Neural progenitor cell (in vitro differentiated cells): Measurements from ENCODE around the gene EID3. TPM values are rescaled to one million over a fixed set of nuclear protein-coding genes. Genes with fewer than 3 reads are reported as not detected.

ENCODE experiments used
- DNase-seq: peaks from one replicate; pipeline ENCODE4 v3.0.0-alpha.2; 2016; ENCODE audit warnings: low spot score
- H2AFZ ChIP-seq: fragments of 200-600 bp; sonication (generic); replicated peaks from 2 replicates; pipeline ENCODE4 v1.6.1; 2016; ENCODE audit warnings: antibody characterized with exemption
- H3F3A ChIP-seq: fragments of 200-600 bp; sonication (generic); 2 replicates; pipeline ENCODE4 v1.6.1; 2016; ENCODE audit warnings: antibody characterized with exemption, low read depth
- H3K27ac ChIP-seq: fragments of 200-600 bp; sonication (generic); 2 replicates; pipeline ENCODE4 v1.5.1; 2016; ENCODE audit warnings: mild to moderate bottlenecking
- H3K27me3 ChIP-seq: fragments of 200-600 bp; sonication (generic); 2 replicates; pipeline ENCODE4 v1.6.1; 2016; ENCODE audit warnings: mild to moderate bottlenecking, moderate library complexity
- H3K36me3 ChIP-seq: fragments of 200-600 bp; sonication (generic); 2 replicates; pipeline ENCODE4 v1.5.1; 2016
- H3K4me1 ChIP-seq: fragments of 200-600 bp; sonication (generic); 2 replicates; pipeline ENCODE4 v1.6.1; 2016; ENCODE audit warnings: mixed run types
- H3K4me2 ChIP-seq: fragments of 200-600 bp; sonication (generic); 2 replicates; pipeline ENCODE4 v1.6.1; 2016
- H3K4me3 ChIP-seq: fragments of 200-600 bp; sonication (generic); 2 replicates; pipeline ENCODE4 v1.5.1; 2016
- H3K79me2 ChIP-seq: fragments of 200-600 bp; sonication (generic); 2 replicates; pipeline ENCODE4 v1.6.1; 2016; ENCODE audit warnings: low read depth
- H3K9ac ChIP-seq: fragments of 200-600 bp; sonication (generic); 2 replicates; pipeline ENCODE4 v1.6.1; 2016
- H3K9me3 ChIP-seq: fragments of 200-600 bp; sonication (generic); 2 replicates; pipeline ENCODE4 v1.5.1; 2016; ENCODE audit warnings: low read depth
- H4K20me1 ChIP-seq: fragments of 200-600 bp; sonication (generic); 2 replicates; pipeline ENCODE4 v1.6.1; 2016; ENCODE audit warnings: low read depth
- H3K27ac Mint-ChIP-seq: 3 replicates; pipeline ENCODE4 v1.8.0; 2021; ENCODE audit warnings: mixed read lengths
- H3K27me3 Mint-ChIP-seq: 2 replicates; pipeline ENCODE4 v1.8.0; 2022; ENCODE audit warnings: low read depth, mild to moderate bottlenecking, inconsistent platforms, moderate library complexity, mixed read lengths; ENCODE audit not compliant: insufficient read depth
- H3K36me3 Mint-ChIP-seq: 3 replicates; pipeline ENCODE4 v1.8.0; 2021; ENCODE audit warnings: mixed read lengths
- H3K4me1 Mint-ChIP-seq: 3 replicates; pipeline ENCODE4 v1.8.0; 2021; ENCODE audit warnings: mixed read lengths
- H3K4me3 Mint-ChIP-seq: 3 replicates; pipeline ENCODE4 v1.8.0; 2021; ENCODE audit warnings: mild to moderate bottlenecking, moderate library complexity, mixed read lengths
- H3K9me3 Mint-ChIP-seq: 3 replicates; pipeline ENCODE4 v1.8.0; 2020; ENCODE audit warnings: mixed read lengths
- EZH2 ChIP-seq: fragments of 200-600 bp; sonication (generic); IDR thresholded peaks from 2 replicates; pipeline ENCODE4 v1.6.1; 2017; ENCODE audit warnings: antibody characterized with exemption, mild to moderate bottlenecking, moderate library complexity
- EZH2phosphoT487 ChIP-seq: fragments of 200-600 bp; sonication (generic); IDR thresholded peaks from 2 replicates; pipeline ENCODE4 v1.6.1; 2017; ENCODE audit warnings: antibody characterized with exemption
- total RNA-seq: library from RNA; depleted of rRNA; stranded (reverse); fragments of >200 nt; gene quantifications from 2 replicates; pipeline ENCODE4 v1.2.3, GENCODE V29; 2015; ENCODE audit warnings: low replicate concordance
- TF ChIP-seq, protein P1 (sequence below): fragments of 200-600 bp; sonication (generic); IDR thresholded peaks from 2 replicates; pipeline ENCODE4 v1.5.1; 2017; ENCODE audit warnings: antibody characterized with exemption, mild to moderate bottlenecking

EID3 gene
- total RNA-seq, result 4.3 and 8.0 TPM in 2 replicates

DNA sequence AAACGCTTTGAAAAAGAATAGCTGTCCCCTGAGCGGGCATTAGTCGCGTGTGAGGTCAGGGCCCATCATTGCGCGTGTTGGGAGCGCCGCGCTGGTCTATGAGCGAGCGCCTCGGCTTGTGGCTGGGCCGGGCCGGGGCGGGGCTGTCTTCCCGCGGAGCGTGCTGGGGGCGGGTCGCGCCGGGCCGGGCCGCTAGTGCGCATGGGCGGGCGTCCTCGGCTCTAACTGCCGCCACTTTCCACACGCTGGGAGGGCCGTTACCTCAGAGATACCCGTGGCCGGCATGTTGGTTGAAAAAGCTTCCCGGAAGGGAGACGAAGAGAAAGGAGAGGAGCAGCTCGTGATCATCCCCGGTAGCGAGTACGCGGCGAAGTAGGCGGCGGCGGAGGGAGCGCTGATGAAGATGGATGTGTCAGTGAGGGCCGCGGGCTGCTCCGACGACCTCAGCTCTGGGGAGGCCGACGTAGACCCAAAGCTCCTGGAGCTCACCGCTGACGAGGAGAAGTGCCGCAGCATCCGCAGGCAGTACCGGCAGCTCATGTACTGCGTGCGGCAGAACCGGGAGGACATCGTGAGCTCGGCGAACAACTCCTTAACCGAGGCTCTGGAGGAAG, at the start of gene EID3:
EID3 (plus strand) TSS at position 202 of the 614 bp plus-strand sequence; CDS start at position 398, 196 bp downstream.
- no peaks in the 10 kb centered on the region for H3K27me3 Mint-ChIP-seq
- H3K4me1 Mint-ChIP-seq, result peaks cover 5% of the 10 kb centered on the region
- H3K4me3 Mint-ChIP-seq, result no peak within 1 kb of the TSS
- H3K4me2 ChIP-seq, result peak within 1 kb of the TSS; percentile 67
- H3K27ac ChIP-seq, result no peak within 1 kb of the TSS
- H3K4me3 ChIP-seq, result peak within 1 kb of the TSS; percentile 33
- H2AFZ ChIP-seq, result peak within 1 kb of the TSS; percentile 47
- H4K20me1 ChIP-seq, result peaks cover 47% of the 10 kb centered on the region
- H3K27me3 ChIP-seq, result no peaks in the 10 kb centered on the region
- H3F3A ChIP-seq, result peaks cover 20% of the 10 kb centered on the region
- peaks cover 94% of the 10 kb centered on the region for H3K79me2 ChIP-seq
- H3K36me3 ChIP-seq, result no peaks in the 10 kb centered on the region
- no peaks in the 10 kb centered on the region for H3K9me3 ChIP-seq
- peaks cover 55% of the 10 kb centered on the region for H3K36me3 Mint-ChIP-seq
- peaks cover 8% of the 10 kb centered on the region for H3K9me3 Mint-ChIP-seq
- H3K9ac ChIP-seq, result no peak within 1 kb of the TSS
- peaks cover 13% of the 10 kb centered on the region for H3K4me1 ChIP-seq
- DNase-seq, result peak; percentile 84
- TF ChIP-seq, protein P1, sequence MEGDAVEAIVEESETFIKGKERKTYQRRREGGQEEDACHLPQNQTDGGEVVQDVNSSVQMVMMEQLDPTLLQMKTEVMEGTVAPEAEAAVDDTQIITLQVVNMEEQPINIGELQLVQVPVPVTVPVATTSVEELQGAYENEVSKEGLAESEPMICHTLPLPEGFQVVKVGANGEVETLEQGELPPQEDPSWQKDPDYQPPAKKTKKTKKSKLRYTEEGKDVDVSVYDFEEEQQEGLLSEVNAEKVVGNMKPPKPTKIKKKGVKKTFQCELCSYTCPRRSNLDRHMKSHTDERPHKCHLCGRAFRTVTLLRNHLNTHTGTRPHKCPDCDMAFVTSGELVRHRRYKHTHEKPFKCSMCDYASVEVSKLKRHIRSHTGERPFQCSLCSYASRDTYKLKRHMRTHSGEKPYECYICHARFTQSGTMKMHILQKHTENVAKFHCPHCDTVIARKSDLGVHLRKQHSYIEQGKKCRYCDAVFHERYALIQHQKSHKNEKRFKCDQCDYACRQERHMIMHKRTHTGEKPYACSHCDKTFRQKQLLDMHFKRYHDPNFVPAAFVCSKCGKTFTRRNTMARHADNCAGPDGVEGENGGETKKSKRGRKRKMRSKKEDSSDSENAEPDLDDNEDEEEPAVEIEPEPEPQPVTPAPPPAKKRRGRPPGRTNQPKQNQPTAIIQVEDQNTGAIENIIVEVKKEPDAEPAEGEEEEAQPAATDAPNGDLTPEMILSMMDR, result no peak
- no peak for TF ChIP-seq EZH2phosphoT487
- TF ChIP-seq EZH2, result no peak
- H3K27ac Mint-ChIP-seq, result no peak within 1 kb of the TSS

GRCh38 chr12:104257913-104258472, 45.5 kb upstream of the EID3 start:
- Histone ChIP-seq H4K20me1 (no peaks in the 10 kb centered on the region), H3K27me3 (no peaks in the 10 kb centered on the region), H3K4me2 (no peak overlapping the region), H3F3A (no peaks in the 10 kb centered on the region), H3K4me1 (no peaks in the 10 kb centered on the region), H3K79me2 (no peaks in the 10 kb centered on the region), H3K4me3 (no peak overlapping the region), H3K9me3 (no peaks in the 10 kb centered on the region), H3K27ac (no peak overlapping the region), H2AFZ (no peak overlapping the region), H3K36me3 (no peaks in the 10 kb centered on the region), H3K9ac (no peak overlapping the region)
- DNase-seq, result no peak
- Mint-ChIP-seq H3K36me3 (no peaks in the 10 kb centered on the region), H3K27ac (no peak overlapping the region), H3K4me1 (no peaks in the 10 kb centered on the region), H3K4me3 (no peak overlapping the region), H3K9me3 (no peaks in the 10 kb centered on the region), H3K27me3 (peaks cover 3% of the 10 kb centered on the region)
- TF ChIP-seq, protein P1, result no peak
- no peak for TF ChIP-seq EZH2
- TF ChIP-seq EZH2phosphoT487, result no peak

DNA sequence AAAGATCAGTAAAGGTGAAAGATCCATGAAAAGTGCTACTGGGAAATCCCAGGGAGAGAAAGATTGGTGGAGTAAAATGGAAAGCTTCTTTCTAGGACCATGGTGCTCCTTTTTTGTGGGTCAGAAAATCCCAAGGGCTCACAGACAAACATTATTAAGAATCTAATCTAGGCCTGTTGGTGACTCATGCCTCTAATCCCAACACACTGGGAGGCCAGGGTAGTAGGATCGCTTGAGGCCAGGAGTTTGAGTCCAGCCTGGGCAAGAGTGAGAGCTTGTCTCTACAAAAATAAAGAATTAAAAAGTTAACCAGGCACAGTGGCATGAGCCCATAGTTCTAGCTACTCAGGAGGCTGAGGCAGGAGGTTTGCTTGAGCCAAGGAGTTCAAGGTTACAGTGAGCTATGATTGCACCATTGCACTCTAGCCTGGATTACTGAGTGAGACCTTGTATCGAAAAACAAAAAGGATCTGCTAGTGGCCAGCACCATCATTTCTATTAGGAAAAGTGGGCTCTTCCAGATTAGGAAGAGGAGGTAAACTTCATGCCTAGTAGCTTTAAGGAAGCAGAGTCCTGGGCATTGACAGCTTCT, 45.0 kb upstream of the EID3 start:
- H3K4me1 Mint-ChIP-seq, result no peaks in the 10 kb centered on the region
- no peaks in the 10 kb centered on the region for H3K36me3 ChIP-seq
- no peak overlapping the region for H3K4me3 Mint-ChIP-seq
- no peak overlapping the region for H2AFZ ChIP-seq
- no peak overlapping the region for H3K27ac Mint-ChIP-seq
- no peaks in the 10 kb centered on the region for H3K27me3 ChIP-seq
- peaks cover 3% of the 10 kb centered on the region for H3K27me3 Mint-ChIP-seq
- H3K27ac ChIP-seq, result no peak overlapping the region
- H3K4me2 ChIP-seq, result no peak overlapping the region
- TF ChIP-seq, protein P1, result no peak
- no peak for TF ChIP-seq EZH2
- TF ChIP-seq EZH2phosphoT487, result no peak
- no peak overlapping the region for H3K9ac ChIP-seq
- H3K4me3 ChIP-seq, result no peak overlapping the region
- H3K4me1 ChIP-seq, result peaks cover under 1% of the 10 kb centered on the region
- DNase-seq, result no peak
- no peaks in the 10 kb centered on the region for H3K79me2 ChIP-seq
- no peaks in the 10 kb centered on the region for H3K9me3 Mint-ChIP-seq
- H3K9me3 ChIP-seq, result no peaks in the 10 kb centered on the region
- no peaks in the 10 kb centered on the region for H4K20me1 ChIP-seq
- H3F3A ChIP-seq, result no peaks in the 10 kb centered on the region
- H3K36me3 Mint-ChIP-seq, result no peaks in the 10 kb centered on the region
